ENCODE results near the gene SDK1.

Gene SDK1

GRCh38 chr7:4066626-4067475 lies 765.8 kb downstream of the SDK1 start:
- DNase-seq = no peak

GRCh38 chr7:4067476-4067760 lies 766.4 kb downstream of the SDK1 start:
- DNase-seq = no peak

- DNase-seq = no peak
Observed at GRCh38 chr7:4067874-4068273, 766.8 kb downstream of the SDK1 start.

GRCh38 chr7:4068286-4068685 lies 767.2 kb downstream of the SDK1 start:
- no peak for DNase-seq

GRCh38 chr7:4069268-4070095 lies 768.4 kb downstream of the SDK1 start:
- DNase-seq = no peak

GRCh38 chr7:4070214-4070613 lies 769.2 kb downstream of the SDK1 start:
- no peak for DNase-seq

DNA sequence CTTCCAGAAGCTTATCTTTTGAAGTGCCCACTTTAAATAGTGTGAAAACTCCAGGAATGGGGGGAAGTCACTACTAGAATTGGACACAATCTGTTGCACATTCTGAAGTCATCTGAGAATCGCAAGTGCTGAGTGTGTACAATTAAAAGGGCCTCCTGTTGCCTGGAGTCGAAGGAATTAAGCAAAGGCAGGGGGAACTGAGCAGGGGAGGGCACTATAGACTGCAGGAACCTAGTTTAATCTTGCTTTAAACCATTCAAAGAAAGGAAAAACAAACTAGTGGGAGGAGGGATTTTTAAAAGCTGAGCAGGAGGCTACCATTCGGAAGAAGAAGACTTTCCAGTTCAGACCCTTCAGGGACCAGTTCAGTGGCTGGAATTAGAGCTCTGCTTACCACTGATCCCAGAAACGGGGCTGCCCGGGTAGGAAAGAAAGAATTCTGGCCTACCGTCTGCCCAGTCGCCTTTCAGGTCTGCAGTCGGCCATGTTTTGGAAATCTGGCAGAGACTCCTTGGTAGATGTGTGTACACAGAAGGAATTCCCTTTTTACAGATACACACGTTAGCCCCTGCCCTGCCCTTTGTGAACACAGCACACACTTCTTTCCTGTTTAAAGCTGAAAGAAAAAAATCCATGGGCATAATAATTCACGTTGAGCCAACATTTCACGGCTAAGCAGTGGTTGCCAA lies 770.5 kb downstream of the SDK1 start:
- DNase-seq = no peak

- DNase-seq = no peak
Observed at GRCh38 chr7:4072161-4072925, 771.3 kb downstream of the SDK1 start.

- no peak for DNase-seq
Observed at GRCh38 chr7:4073052-4073451, 772.0 kb downstream of the SDK1 start.

DNA sequence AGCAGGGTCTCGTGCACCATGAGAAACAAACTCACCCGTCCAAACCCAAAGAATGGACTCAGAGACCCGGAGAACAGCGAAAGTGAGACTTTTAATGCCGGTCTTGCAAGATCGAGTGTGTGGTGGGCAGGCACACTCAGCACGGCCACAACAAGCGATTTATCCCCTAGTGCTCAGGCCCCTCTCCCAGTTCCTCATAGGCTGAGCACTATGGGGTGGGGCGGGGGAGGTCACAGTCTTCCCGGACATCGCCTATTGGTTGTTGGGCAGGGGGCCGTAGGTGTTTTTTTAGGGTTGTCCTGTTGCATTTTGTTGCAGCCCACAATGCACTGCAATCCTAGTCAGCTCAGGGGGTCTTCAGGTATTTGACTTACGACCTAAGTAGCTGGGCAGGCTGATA lies 772.7 kb downstream of the SDK1 start:
- DNase-seq = no peak

DNA sequence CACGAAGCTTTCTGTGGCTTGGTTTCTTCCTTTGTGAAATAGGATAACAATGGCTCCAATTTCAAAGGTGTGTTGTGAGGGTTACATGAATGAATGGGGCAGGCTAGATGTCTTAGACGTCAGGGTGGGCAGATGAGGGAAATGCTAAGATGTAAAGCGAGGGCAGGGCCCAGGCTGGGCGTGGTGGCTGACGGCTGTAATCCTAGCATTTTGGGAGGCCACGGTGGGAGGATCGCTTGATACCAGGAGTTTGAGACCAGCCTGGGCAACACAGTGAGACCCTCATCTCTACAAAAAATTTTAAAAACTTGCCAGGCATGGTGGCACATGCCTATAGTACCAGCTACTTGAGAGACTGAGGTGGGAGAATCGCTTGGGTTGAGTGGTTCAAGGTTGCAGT lies 773.4 kb downstream of the SDK1 start:
- no peak for DNase-seq

DNA sequence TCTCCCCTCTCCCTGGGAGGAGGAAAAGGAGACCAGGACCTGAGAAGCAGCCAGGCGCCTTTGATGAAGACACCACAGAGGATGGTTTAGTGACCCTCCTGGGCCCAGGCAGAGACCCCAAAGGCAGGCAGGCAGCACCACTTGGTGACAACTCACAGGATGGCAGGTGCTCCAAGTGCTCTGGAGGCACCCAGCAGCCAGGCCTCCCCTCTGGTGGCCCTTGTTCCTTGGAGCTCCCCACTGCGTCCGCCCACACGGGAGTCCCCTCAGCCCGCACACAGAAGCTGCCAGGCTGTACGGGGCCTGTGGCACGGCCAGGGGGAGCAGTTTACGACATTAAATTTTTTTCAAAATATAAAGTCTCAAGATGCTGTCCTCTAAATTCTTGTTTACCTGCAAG lies 773.9 kb downstream of the SDK1 start:
- no peak for DNase-seq

DNA sequence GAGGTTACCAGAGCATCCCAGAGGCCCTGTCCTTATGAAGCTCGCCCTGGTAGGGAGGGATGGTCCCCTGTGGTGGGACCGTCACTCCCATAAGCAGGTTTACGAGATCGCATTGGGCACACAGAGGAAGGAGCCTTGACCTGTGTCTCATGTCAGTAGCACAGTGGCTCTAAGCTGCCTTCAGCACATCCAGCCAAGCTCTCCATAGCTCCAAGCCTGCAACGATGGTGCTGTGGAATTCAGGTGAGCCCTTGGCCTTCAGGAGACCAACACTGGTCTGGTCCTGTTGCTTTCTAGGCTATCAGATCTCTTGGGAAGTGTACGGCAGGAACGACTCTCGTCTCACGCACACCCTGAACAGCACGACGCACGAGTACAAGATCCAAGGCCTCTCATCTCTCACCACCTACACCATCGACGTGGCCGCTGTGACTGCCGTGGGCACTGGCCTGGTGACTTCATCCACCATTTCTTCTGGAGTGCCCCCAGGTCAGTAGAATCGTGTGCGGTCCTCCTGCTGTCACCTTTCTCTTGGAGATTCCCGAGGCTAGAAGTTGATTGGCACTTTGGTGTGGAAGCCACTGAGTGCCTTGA lies 775.7 kb downstream of the SDK1 start:
- DNase-seq = no peak

DNA sequence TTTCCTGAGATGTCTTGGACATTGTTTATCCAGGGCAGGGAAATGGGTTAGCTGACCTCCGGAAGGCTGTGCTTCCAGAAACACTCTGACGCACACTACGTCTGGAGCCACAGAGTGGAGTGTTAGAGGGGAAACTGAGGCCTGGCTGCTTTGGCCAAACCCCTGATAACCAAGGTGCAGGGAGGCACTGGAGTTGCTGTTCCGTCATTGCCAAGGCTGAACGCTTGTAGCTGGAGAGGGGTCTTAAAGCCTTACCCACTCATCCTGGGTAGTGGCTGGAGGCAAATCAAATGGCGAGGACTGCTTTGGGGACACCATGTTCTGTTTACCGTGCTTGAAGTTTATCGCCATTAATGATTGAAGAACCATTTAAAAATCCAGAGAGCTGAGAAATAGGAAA lies 776.9 kb downstream of the SDK1 start:
- DNase-seq = no peak

- no peak for DNase-seq
Observed at GRCh38 chr7:4078580-4078979, 777.5 kb downstream of the SDK1 start.

DNA sequence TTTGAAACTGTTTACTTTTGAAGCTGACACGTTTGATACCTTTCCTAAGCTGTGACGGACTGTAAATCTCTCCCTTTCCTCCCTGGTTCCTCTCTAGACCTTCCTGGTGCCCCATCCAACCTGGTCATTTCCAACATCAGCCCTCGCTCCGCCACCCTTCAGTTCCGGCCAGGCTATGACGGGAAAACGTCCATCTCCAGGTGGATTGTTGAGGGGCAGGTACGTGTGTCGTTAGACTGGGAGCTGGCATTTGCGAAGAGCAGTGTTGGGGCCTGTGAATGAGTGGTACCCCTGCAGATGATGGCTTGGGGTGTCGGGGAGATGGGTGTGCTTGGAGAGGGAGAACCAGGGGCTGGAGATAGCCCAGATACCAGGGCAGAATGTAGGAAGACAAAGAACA lies 778.3 kb downstream of the SDK1 start:
- DNase-seq = no peak

DNA sequence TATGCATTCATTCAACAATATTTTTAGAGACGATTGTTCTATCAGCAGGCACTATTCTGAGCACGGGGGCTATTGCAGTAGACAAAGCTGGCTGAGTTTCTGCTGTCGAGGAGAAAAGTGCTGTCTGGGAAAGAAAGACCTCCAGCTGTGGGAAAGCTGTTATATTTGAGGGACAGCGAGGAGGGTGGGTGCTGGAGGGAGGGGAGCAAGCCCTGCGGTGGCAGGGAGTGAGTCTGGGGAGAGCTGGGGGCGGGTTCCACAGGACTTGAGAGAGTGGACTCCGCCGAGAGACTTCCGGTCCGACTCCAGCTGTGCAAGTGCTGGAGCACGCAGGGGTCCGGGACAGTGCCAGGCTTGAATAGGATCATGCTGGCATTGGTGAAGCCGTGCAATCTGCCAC lies 778.9 kb downstream of the SDK1 start:
- DNase-seq = no peak

DNA sequence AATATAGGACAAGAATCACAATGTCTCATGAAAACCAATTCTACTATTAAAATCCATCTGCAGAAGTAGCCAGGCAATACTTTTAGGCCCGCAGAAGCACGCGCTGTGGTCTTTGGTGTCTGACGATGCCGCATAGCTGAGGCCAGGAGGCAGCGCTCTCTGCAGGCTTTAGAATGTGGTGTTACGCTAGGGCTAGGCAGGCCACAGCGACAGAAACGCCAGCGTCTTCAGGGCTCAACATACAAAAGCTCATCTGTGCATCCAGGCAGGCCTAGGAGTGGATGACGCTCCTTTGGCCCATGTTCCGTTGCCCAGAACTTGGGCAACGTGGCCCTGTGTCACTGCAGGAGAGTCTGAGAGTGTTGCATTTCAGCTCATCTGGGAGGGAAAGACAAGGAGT lies 779.9 kb downstream of the SDK1 start:
- DNase-seq = no peak

DNA sequence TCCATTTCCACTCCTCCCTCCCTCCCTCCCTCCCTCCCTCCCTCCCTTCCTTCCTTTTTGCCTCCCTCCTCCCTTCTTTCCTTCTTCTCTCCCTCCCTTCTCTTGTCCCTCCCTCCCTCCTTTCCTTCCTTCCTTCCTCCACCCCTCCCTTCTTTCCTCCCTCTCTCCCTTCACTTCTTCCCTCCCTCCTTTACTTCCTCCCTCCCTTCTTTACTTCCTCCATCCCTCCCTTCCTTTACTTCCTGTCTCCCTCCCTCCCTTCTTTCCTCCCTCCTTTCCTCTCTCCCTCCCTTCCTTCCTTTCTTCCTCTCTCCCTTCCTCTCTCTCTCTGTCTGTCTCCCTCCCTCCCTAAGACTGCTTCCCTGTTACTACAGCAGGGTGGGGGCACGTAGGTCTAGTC lies 782.5 kb downstream of the SDK1 start:
- no peak for DNase-seq

DNA sequence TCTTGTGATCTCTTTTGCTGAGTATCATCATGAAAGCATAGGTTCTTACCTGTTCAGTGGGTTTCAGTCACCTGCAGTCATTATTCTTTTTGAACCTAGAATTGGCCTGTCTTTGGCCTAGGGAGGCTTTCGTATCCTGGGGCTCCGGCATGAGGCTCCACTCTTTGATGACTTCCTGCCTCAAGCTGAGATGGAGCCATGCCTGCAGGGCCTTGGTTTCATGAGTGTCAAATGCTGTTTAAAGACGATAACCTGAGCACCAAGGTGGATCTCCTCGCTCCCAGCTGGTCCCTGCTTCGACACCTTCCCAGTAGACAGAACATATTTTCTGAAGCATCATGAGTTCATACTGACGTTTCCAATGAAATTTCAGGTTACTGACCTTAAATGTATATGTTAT lies 783.2 kb downstream of the SDK1 start:
- no peak for DNase-seq

- no peak for DNase-seq
Observed at GRCh38 chr7:4085937-4086691, 785.1 kb downstream of the SDK1 start.

GRCh38 chr7:4086723-4087122 lies 785.7 kb downstream of the SDK1 start:
- DNase-seq = no peak
